Loucy (cell line): Measurements from ENCODE around the gene ITCH.
A peak's percentile ranks its signal among the peaks of the same experiment; 100 is the strongest.

Experiments used
- H2AFZ ChIP-seq: fragments of 200-600 bp; sonication (generic); 2 replicates; pipeline ENCODE4 v1.6.0; 2016; ENCODE audit warnings: antibody characterized with exemption, mild to moderate bottlenecking, low read length, moderate library complexity
- H3F3A ChIP-seq: fragments of 200-600 bp; 2 replicates; pipeline ENCODE4 v1.6.0; 2016; ENCODE audit warnings: antibody characterized with exemption, low read depth, mild to moderate bottlenecking
- H3K27me3 ChIP-seq: fragments of 200-600 bp; sonication (generic); 2 replicates; pipeline ENCODE4 v1.6.1; 2014; ENCODE audit warnings: low read length, mild to moderate bottlenecking; ENCODE audit not compliant: insufficient read depth, poor library complexity, severe bottlenecking
- H3K36me3 ChIP-seq: fragments of 200-600 bp; sonication (generic); 2 replicates; pipeline ENCODE4 v1.6.1; 2016; ENCODE audit warnings: low read length; ENCODE audit not compliant: insufficient read depth
- H3K4me1 ChIP-seq: fragments of 200-600 bp; sonication (generic); 2 replicates; pipeline ENCODE4 v1.5.1; 2014; ENCODE audit warnings: low read length, mild to moderate bottlenecking; ENCODE audit not compliant: insufficient read depth, poor library complexity, severe bottlenecking
- H3K4me2 ChIP-seq: fragments of 200-600 bp; sonication (generic); 2 replicates; pipeline ENCODE4 v1.6.0; 2014; ENCODE audit warnings: antibody characterized with exemption, low read length, low read depth, mild to moderate bottlenecking; ENCODE audit not compliant: poor library complexity, severe bottlenecking
- H3K4me3 ChIP-seq: fragments of 200-600 bp; sonication (generic); 2 replicates; pipeline ENCODE4 v1.5.1; 2014; ENCODE audit warnings: low read length, mild to moderate bottlenecking, mixed read lengths; ENCODE audit not compliant: poor library complexity, severe bottlenecking
- H3K79me2 ChIP-seq: fragments of 200-600 bp; sonication (generic); 2 replicates; pipeline ENCODE4 v1.6.1; 2014; ENCODE audit warnings: low read length; ENCODE audit not compliant: insufficient read depth
- H3K9ac ChIP-seq: fragments of 200-600 bp; sonication (generic); 2 replicates; pipeline ENCODE4 v1.6.0; 2014; ENCODE audit warnings: mild to moderate bottlenecking, low read depth, low read length, moderate library complexity; ENCODE audit not compliant: poor library complexity, severe bottlenecking
- H3K9me2 ChIP-seq: fragments of 200-600 bp; sonication (generic); replicated peaks from 2 replicates; pipeline ENCODE4 v1.6.1; 2016; ENCODE audit warnings: low read depth, low read length, mixed read lengths
- H3K9me3 ChIP-seq: fragments of 200-600 bp; sonication (generic); 2 replicates; pipeline ENCODE4 v1.6.1; 2014; ENCODE audit warnings: mild to moderate bottlenecking, antibody characterized with exemption, low read length, low read depth; ENCODE audit not compliant: insufficient read depth
- H4K20me1 ChIP-seq: fragments of 200-600 bp; sonication (generic); 2 replicates; pipeline ENCODE4 v1.6.0; 2014; ENCODE audit warnings: antibody characterized with exemption, low read length, mild to moderate bottlenecking; ENCODE audit not compliant: insufficient read depth, poor library complexity, severe bottlenecking
- CTCF ChIP-seq: fragments of 200-600 bp; sonication (generic); conservative IDR thresholded peaks from 2 replicates; pipeline ENCODE4 v1.5.1; 2014; ENCODE audit warnings: mild to moderate bottlenecking, antibody characterized with exemption, low read length
- EZH2phosphoT487 ChIP-seq: fragments of 200-600 bp; IDR thresholded peaks from 2 replicates; pipeline ENCODE4 v1.6.1; 2018; ENCODE audit warnings: antibody characterized with exemption, mild to moderate bottlenecking, moderate library complexity, borderline replicate concordance

Gene ITCH

GRCh38 chr20:34374209-34374760, 11.2 kb downstream of the ITCH start:
- Histone ChIP-seq H3K9me3 (no peaks in the 10 kb centered on the region), H3K4me1 (peaks cover 8% of the 10 kb centered on the region), H4K20me1 (peaks cover 45% of the 10 kb centered on the region), H3F3A (peaks cover 9% of the 10 kb centered on the region; the same call in 1 of the 2 replicates), H3K9ac (no peak overlapping the region), H3K36me3 (peaks cover 21% of the 10 kb centered on the region; the same call in 1 of the 2 replicates), H3K9me2 (no peaks in the 10 kb centered on the region), H3K4me2 (no peak overlapping the region), H3K4me3 (no peak overlapping the region), H3K27me3 (no peaks in the 10 kb centered on the region), H2AFZ (no peak overlapping the region), H3K79me2 (peaks cover 64% of the 10 kb centered on the region)
- TF ChIP-seq CTCF, result no peak
- TF ChIP-seq EZH2phosphoT487, result no peak

GRCh38 chr20:34375977-34376430, 12.9 kb downstream of the ITCH start:
- H3F3A ChIP-seq, result peaks cover 9% of the 10 kb centered on the region; the same call in 1 of the 2 replicates

GRCh38 chr20:34377072-34377847, 14.2 kb downstream of the ITCH start:
- H3K4me3 ChIP-seq, result no peak overlapping the region
- no peak overlapping the region for H3K4me2 ChIP-seq
- peaks cover 8% of the 10 kb centered on the region for H3K4me1 ChIP-seq
- no peak for TF ChIP-seq EZH2phosphoT487
- no peak for TF ChIP-seq CTCF
- H2AFZ ChIP-seq, result no peak overlapping the region
- H4K20me1 ChIP-seq, result peaks cover 52% of the 10 kb centered on the region
- peaks cover 82% of the 10 kb centered on the region for H3K79me2 ChIP-seq
- peaks cover 3% of the 10 kb centered on the region; the same call in 1 of the 2 replicates for H3K36me3 ChIP-seq
- H3K9me3 ChIP-seq, result no peaks in the 10 kb centered on the region
- no peaks in the 10 kb centered on the region for H3K27me3 ChIP-seq
- H3K9ac ChIP-seq, result no peak overlapping the region
- H3F3A ChIP-seq, result peaks cover 9% of the 10 kb centered on the region; the same call in 1 of the 2 replicates
- H3K9me2 ChIP-seq, result no peaks in the 10 kb centered on the region

More at GRCh38 chr20:34375977-34376430, 12.9 kb downstream of the ITCH start:
- Histone ChIP-seq H2AFZ (no peak overlapping the region), H3K4me1 (peaks cover 8% of the 10 kb centered on the region), H3K27me3 (no peaks in the 10 kb centered on the region), H3K36me3 (peaks cover 6% of the 10 kb centered on the region; the same call in 1 of the 2 replicates), H3K9ac (no peak overlapping the region), H3K9me2 (no peaks in the 10 kb centered on the region), H3K4me3 (no peak overlapping the region), H3K79me2 (peaks cover 74% of the 10 kb centered on the region), H3K4me2 (peak overlapping the region; percentile 41), H3K9me3 (no peaks in the 10 kb centered on the region), H4K20me1 (peaks cover 50% of the 10 kb centered on the region)
- TF ChIP-seq EZH2phosphoT487, result no peak
